GM21529 (cell line): Measurements from ENCODE around the gene ZNF561.
"Not testable (repeated sequence)": the region's sequence is repeated elsewhere in the genome, so short reads cannot be mapped to it uniquely, and the experiment has no call there.

ENCODE experiments used
- ATAC-seq: cut with Tn5 transposase; IDR thresholded peaks from one replicate; pipeline ENCODE4 v1.9.1; 2021; ENCODE audit not compliant: unreplicated experiment

ZNF561 gene

DNA sequence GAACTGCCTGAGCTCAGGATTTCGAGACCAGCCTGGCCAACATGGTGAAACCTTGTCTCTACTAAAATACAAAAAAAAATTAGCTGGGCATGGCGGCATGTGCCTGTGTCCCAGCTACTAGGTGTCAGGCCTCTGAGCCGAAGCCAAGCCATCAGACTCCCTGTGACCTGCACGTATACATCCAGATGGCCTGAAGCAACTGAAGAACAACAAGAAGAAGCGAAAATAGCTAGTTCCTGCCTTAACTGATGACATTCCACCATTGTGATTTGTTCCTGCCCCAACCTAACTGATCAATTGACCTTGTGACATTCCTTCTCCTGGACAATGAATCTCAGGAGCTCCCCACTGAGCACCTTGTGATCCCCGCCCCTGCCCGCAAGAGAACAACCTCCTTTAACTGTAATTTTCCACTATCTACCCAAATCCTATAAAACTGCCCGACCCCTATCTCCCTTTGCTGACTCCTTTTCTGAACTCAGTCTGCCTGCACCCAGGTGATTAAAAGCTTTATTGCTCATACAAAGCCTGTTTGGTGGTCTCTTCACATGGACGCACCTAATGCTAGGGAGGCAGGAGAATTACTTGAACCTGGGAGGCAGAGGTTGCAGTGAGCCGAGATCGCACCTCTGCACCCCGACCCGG lies 38.8 kb downstream of the ZNF561 start:
- not testable (repeated sequence) for ATAC-seq

DNA sequence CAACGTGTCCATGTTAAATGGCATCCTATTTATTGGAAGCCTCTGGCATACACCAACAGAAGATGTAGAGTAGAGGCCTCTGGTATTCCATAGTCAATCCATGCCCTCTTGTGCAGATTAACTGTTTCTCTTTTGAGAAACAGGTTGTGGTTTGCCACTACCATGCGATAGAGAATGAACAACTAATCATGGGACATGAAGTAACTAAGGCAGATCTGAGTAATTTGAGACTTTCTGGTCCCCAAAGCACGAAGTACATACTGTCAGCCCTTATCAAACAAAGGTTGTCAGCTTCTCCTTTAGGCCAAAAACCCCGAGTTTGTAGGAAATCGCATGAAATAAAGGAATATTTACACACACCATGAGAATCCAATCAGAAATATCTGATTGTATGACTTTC lies 40.3 kb downstream of the ZNF561 start:
- ATAC-seq: no peak

DNA sequence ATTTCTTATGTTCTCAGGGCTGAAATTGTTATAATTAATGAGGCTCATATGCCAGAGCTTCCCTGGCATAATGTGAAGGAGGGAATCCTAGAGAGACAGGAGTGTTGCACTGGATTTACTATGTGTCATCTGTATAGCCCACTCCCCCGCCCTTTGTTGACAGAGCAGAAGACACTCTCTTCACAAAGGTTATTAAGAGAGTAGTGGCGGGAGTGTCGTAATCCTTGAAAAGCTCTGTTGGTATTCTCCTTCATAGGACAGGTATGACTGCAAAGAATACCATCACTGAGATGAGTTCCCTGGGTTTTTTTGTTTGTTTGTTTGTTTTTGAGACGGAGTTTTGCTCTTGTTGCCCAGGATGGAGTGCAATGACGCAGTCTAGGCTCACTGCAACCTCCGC lies 50.8 kb downstream of the ZNF561 start:
- no peak for ATAC-seq

DNA sequence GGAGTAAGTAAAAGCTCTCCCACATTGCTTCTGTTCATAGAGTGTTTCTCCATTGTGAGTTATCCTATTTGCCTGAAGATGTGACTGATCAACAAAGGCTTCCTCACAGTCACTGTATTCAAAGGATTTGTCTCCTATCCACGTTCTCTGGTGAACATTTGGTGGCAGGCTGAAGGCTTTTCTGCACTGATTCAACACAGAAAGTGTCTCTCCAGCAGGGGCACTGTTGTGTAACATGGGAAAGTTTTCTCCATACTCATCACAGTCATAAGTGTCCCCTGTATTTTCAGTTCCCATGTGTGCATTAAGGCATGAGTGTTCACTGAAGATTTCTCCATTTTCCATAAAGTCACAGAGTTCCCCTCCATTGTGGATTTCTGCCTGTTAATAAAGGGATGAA lies 54.3 kb downstream of the ZNF561 start:
- no peak for ATAC-seq

DNA sequence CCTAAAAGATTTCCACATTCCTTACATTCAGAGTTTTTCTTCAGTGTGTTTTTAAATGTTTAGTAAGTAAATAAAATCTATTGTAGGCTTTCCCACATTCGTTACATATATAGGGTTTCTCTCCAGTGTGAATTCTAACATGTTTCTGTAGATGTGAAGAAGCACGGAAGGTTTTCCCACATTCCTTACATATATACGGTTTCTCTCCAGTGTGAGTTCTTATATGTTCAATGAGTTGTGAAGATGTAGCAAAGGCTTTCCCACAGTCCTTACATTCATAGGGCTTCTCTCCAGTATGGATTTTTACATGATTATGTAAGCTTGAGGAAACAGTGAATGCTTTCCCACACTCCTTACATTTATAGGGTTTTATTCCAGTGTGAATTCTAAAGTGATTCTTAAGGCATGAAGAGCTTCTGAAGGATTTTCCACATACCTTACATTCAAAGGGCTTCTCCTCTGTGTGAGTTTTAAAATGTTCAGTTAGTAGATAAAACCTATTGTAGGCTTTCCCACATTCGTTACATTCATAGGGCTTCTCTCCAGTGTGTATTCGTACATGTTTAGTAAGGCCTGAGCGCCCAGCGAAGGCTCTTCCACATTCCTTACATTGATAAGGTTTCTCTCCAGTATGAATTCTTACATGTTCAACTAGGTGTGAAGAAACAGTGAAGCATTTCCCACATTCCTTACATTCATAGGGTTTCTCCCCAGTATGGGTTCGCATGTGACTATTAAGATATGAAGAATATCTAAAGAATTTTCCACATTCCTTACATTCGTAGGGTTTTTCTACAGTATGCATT lies 54.9 kb downstream of the ZNF561 start:
- ATAC-seq: no peak
